DOHH2 (cell line): ENCODE data around the gene MRPL34.

Experiments
- EZH2phosphoT487 ChIP-seq: fragments of 200-600 bp; sonication (generic); IDR thresholded peaks from 2 replicates; pipeline ENCODE4 v1.6.1; 2017; ENCODE audit warnings: borderline replicate concordance, mild to moderate bottlenecking, antibody characterized with exemption, low read length, moderate library complexity, mixed read lengths
- TF ChIP-seq, protein P1 (sequence below): fragments of 200-600 bp; sonication (generic); IDR thresholded peaks from one replicate; pipeline ENCODE4 v1.5.1; 2014; ENCODE audit warnings: antibody characterized with exemption, mild to moderate bottlenecking, low read depth, low read length; ENCODE audit not compliant: poor library complexity, severe bottlenecking

DNA sequence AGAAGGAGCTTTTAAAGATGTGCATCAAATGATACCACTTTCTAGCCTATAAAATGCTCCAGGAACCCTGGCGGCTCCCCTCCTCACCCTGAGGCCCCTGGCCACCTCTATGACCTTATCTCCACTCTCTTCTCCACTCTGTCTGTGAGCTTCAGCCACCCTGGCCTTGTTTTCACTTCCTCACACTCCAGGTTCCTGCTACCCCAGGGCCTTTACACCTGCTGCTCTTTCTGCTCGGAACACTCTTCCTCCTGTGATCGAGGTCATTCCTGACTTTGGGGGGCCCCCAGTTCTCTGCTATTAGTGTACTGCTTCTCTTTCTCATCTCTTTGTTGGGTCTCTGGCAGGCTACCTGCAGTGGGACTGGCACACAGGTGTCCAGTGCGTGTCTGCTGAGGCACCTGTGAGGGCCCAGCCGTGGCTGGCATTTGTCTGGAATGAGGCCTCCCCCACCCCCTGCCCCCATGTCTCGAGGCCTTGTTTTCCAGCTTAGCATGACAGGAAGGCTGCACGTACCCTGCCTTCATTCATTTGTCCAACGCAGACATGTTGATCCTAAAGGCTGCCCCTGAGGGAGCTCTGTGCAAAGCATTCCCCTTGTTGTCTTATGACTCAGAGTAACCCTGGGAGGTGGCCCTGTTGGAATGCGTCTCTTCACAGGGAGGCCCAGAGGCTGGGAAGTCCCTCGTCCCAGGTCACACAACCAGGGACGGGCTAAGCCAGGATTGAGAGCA is 6.0 kb downstream of the MRPL34 start:
- TF ChIP-seq, protein P1, sequence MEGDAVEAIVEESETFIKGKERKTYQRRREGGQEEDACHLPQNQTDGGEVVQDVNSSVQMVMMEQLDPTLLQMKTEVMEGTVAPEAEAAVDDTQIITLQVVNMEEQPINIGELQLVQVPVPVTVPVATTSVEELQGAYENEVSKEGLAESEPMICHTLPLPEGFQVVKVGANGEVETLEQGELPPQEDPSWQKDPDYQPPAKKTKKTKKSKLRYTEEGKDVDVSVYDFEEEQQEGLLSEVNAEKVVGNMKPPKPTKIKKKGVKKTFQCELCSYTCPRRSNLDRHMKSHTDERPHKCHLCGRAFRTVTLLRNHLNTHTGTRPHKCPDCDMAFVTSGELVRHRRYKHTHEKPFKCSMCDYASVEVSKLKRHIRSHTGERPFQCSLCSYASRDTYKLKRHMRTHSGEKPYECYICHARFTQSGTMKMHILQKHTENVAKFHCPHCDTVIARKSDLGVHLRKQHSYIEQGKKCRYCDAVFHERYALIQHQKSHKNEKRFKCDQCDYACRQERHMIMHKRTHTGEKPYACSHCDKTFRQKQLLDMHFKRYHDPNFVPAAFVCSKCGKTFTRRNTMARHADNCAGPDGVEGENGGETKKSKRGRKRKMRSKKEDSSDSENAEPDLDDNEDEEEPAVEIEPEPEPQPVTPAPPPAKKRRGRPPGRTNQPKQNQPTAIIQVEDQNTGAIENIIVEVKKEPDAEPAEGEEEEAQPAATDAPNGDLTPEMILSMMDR, result no peak
- TF ChIP-seq EZH2phosphoT487, result no peak
